HCT116 (cell line): ENCODE results near the gene HEBP1.

Experiments
- EZH2phosphoT487 ChIP-seq: fragments of 200-600 bp; IDR thresholded peaks from 2 replicates; pipeline ENCODE4 v1.6.1; 2018; ENCODE audit warnings: antibody characterized with exemption, borderline replicate concordance
- JUND ChIP-seq: IDR thresholded peaks from 2 replicates; pipeline ENCODE4 v1.6.1; 2012
- YY1 ChIP-seq: IDR thresholded peaks from 2 replicates; pipeline ENCODE4 v1.6.1; 2011; ENCODE audit warnings: low read length, low read depth, moderate library complexity, mild to moderate bottlenecking; ENCODE audit not compliant: insufficient replicate concordance; ENCODE audit errors: extremely low read depth
- ZFX ChIP-seq: fragments of 450-650 bp; IDR thresholded peaks from 2 replicates; pipeline ENCODE4 v1.6.1; 2017
- TF ChIP-seq, protein P1 (sequence below), 3 experiments: fragments of 200-600 bp in 1 of 3; sonication (generic) in 1 of 3; IDR thresholded peaks in 2 of 3; conservative IDR thresholded peaks in 1 of 3; 2 replicates each; pipeline ENCODE4 v1.5.1; 2012 to 2017; ENCODE audit warnings: low read depth in 2 of 3, low read length in 2 of 3, antibody characterized with exemption in 1 of 3, borderline replicate concordance in 1 of 3, control low read depth in 1 of 3, mild to moderate bottlenecking in 1 of 3, mixed read lengths in 1 of 3, mixed run types in 1 of 3, moderate library complexity in 1 of 3; ENCODE audit not compliant: insufficient read depth in 1 of 3
- TF ChIP-seq, protein P2 (sequence below): IDR thresholded peaks from 2 replicates; pipeline ENCODE4 v1.6.1; 2012

DNA sequence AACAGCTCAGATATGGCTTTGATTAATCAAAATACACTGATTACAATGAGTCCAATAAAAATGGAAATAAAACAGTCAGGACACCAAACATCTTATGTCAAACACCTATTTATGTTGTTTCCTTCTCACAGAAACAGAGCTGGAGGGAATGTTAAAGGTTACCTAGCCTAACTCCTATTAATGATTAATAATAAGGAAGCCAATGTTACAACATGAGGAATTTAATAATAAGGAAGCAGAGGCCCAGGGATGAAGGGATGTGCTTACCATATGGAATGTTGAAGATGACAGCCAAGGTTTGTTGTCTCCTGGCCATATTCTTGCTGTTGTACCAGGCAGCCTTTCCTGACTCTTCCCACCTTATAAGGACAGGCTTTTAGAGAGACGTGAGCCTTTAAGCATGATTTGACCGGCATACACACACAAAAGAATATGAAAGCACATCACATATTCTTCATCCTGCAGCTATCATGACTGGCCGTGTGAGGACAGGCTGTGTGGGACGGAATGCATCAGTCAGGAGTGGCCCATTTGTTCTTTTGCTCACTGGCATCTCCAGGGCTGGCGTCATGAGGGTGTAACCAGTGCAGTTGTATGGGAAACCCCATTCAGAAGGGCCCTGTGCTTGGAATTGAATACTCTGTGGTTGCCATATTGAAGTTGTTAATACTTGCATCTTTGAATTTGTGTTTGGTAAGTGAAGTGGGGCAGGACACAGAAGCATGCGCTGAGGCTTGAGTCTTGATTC, 45.0 kb downstream of the HEBP1 start:
- TF ChIP-seq, protein P1, sequence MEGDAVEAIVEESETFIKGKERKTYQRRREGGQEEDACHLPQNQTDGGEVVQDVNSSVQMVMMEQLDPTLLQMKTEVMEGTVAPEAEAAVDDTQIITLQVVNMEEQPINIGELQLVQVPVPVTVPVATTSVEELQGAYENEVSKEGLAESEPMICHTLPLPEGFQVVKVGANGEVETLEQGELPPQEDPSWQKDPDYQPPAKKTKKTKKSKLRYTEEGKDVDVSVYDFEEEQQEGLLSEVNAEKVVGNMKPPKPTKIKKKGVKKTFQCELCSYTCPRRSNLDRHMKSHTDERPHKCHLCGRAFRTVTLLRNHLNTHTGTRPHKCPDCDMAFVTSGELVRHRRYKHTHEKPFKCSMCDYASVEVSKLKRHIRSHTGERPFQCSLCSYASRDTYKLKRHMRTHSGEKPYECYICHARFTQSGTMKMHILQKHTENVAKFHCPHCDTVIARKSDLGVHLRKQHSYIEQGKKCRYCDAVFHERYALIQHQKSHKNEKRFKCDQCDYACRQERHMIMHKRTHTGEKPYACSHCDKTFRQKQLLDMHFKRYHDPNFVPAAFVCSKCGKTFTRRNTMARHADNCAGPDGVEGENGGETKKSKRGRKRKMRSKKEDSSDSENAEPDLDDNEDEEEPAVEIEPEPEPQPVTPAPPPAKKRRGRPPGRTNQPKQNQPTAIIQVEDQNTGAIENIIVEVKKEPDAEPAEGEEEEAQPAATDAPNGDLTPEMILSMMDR (IDR thresholded peaks at IDR 0.05 in 2 of 3, conservative IDR thresholded peaks at IDR 0.05 in 1 of 3; ENCODE audit: borderline replicate concordance in 1 of 3, insufficient read depth in 1 of 3, low read depth in 2 of 3, low read length in 2 of 3), result no peak
- TF ChIP-seq EZH2phosphoT487 (no peak), JUND (no peak), ZFX (no peak), YY1 (no peak)
- TF ChIP-seq, protein P2, sequence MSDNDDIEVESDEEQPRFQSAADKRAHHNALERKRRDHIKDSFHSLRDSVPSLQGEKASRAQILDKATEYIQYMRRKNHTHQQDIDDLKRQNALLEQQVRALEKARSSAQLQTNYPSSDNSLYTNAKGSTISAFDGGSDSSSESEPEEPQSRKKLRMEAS, result no peak
